Trophoblast cell (in vitro differentiated cells and primary cell): ENCODE results near the gene EMILIN2.

Experiments
- DNase-seq, 2 donors: peaks; one replicate each; pipeline ENCODE4 v3.0.0-alpha.2; 2016
- H2AFZ ChIP-seq: 2 replicates; pipeline ENCODE4 v1.6.1; 2013; ENCODE audit warnings: low read length, moderate library complexity, mild to moderate bottlenecking; ENCODE audit not compliant: insufficient read depth, poor library complexity
- H2AK5ac ChIP-seq: 2 replicates; pipeline ENCODE4 v1.6.1; 2013; ENCODE audit warnings: mild to moderate bottlenecking, low read length
- H2BK120ac ChIP-seq: 2 replicates; pipeline ENCODE4 v1.6.1; 2013; ENCODE audit warnings: low read length, mild to moderate bottlenecking, moderate library complexity; ENCODE audit not compliant: insufficient read depth, poor library complexity
- H2BK12ac ChIP-seq: 2 replicates; pipeline ENCODE4 v1.6.1; 2013; ENCODE audit warnings: mild to moderate bottlenecking, low read length, moderate library complexity
- H2BK5ac ChIP-seq: 2 replicates; pipeline ENCODE4 v1.6.1; 2013; ENCODE audit warnings: low read length, low read depth, moderate library complexity, mild to moderate bottlenecking; ENCODE audit not compliant: poor library complexity
- H3K14ac ChIP-seq: 2 replicates; pipeline ENCODE4 v1.6.1; 2013; ENCODE audit warnings: mild to moderate bottlenecking, low read length
- H3K18ac ChIP-seq: 2 replicates; pipeline ENCODE4 v1.6.1; 2013; ENCODE audit warnings: mild to moderate bottlenecking, low read length
- H3K23ac ChIP-seq: 2 replicates; pipeline ENCODE4 v1.6.1; 2013; ENCODE audit warnings: low read length
- H3K27ac ChIP-seq: 2 replicates; pipeline ENCODE4 v1.5.1; 2013; ENCODE audit warnings: low read depth, mild to moderate bottlenecking, inconsistent platforms, low read length, moderate library complexity
- H3K27me3 ChIP-seq: 2 replicates; pipeline ENCODE4 v1.6.1; 2013; ENCODE audit warnings: inconsistent platforms, mild to moderate bottlenecking, low read length, moderate library complexity; ENCODE audit not compliant: insufficient read depth
- H3K36me3 ChIP-seq, 2 experiments: 1 replicate in 1 of 2; 2 replicates in 1 of 2; pipeline ENCODE4 v1.6.1; 2013; ENCODE audit warnings: low read length in 2 of 2, mild to moderate bottlenecking in 2 of 2, moderate library complexity in 1 of 2; ENCODE audit not compliant: insufficient read depth in 2 of 2, control insufficient read depth in 1 of 2
- H3K4ac ChIP-seq: 2 replicates; pipeline ENCODE4 v1.6.1; 2013; ENCODE audit warnings: low read depth, mild to moderate bottlenecking, low read length, moderate library complexity
- H3K4me1 ChIP-seq, 2 experiments: 1 replicate in 1 of 2; 2 replicates in 1 of 2; pipeline ENCODE4 v1.6.1; 2013; ENCODE audit warnings: low read length in 2 of 2, mild to moderate bottlenecking in 2 of 2, moderate library complexity in 1 of 2; ENCODE audit not compliant: insufficient read depth in 2 of 2, control insufficient read depth in 1 of 2
- H3K4me2 ChIP-seq: 2 replicates; pipeline ENCODE4 v1.6.1; 2013; ENCODE audit warnings: inconsistent platforms, mild to moderate bottlenecking, low read length, moderate library complexity
- H3K4me3 ChIP-seq: 2 replicates; pipeline ENCODE4 v1.5.1; 2013; ENCODE audit warnings: mild to moderate bottlenecking, low read depth, low read length, inconsistent platforms
- H3K79me1 ChIP-seq: one replicate; pipeline ENCODE4 v1.6.1; 2013; ENCODE audit warnings: low read length
- H3K79me2 ChIP-seq: 2 replicates; pipeline ENCODE4 v1.6.1; 2013; ENCODE audit warnings: low read length, mild to moderate bottlenecking; ENCODE audit not compliant: control insufficient read depth, insufficient read depth, poor library complexity
- H3K9ac ChIP-seq: 2 replicates; pipeline ENCODE4 v1.6.1; 2013; ENCODE audit warnings: mild to moderate bottlenecking, low read length
- H3K9me3 ChIP-seq: 2 replicates; pipeline ENCODE4 v1.6.1; 2013; ENCODE audit warnings: low read depth, mild to moderate bottlenecking, control low read depth, inconsistent platforms, low read length; ENCODE audit not compliant: insufficient read depth
- H4K12ac ChIP-seq: 2 replicates; pipeline ENCODE4 v1.6.1; 2013; ENCODE audit warnings: low read depth, mild to moderate bottlenecking, low read length, moderate library complexity
- H4K8ac ChIP-seq: 2 replicates; pipeline ENCODE4 v1.6.1; 2013; ENCODE audit warnings: low read depth, mild to moderate bottlenecking, low read length, moderate library complexity
- H4K91ac ChIP-seq: one replicate; pipeline ENCODE4 v1.6.1; 2013; ENCODE audit warnings: low read depth, mild to moderate bottlenecking, low read length, moderate library complexity
- WGBS: extraction: QIAGEN DNeasy Blood & Tissue Kit; methylation state at CpG from one replicate; pipeline ENCODE4 v1.1.7; 2013; ENCODE audit warnings: missing lambda C conversion rate; ENCODE audit not compliant: insufficient read length, insufficient coverage; ENCODE audit errors: extremely low coverage; 5-methylcytosine and 5-hydroxymethylcytosine counted together

Gene EMILIN2

DNA sequence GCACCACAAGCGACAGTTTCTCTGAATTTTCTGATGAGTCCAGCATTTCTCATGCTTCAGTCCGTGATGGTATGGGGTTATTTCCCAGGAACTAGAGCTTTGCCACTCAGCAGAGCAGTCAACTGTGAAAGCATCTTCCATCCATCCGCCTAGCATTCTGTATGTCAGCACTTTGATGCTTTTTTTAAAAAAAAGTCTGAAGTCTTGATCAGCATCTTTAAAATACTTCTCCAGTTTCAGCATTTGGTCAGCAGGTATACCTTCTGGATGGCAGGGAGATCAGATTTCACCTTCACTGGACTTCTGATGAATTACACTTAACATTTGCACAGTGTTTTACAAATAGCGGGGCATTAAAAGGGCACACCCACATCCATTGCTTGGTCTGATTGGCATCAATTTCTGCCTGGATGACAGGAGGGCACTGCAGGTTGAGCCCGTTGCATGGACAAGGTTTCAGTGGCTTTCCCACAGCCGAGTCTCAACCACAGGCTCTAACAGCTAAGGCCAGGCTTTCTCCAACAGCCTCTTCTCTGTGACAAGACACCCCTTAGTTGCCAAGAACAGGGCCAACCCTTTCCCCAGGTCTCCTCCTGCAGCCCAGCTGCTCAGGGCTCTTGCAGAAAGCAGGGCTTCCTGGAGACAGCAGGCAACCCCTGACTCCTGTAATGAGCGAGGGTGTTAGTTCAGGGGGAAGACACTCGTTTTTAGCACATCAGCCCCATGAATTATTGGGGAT, 54.0 kb downstream of the EMILIN2 start:
- H3K14ac ChIP-seq, result no peak overlapping the region
- H3K4me3 ChIP-seq, result no peak overlapping the region
- H3K27ac ChIP-seq, result no peak overlapping the region
- no peaks in the 10 kb centered on the region for H3K9me3 ChIP-seq
- H4K91ac ChIP-seq, result no peak overlapping the region
- H3K79me2 ChIP-seq, result peaks cover 3% of the 10 kb centered on the region
- H2BK12ac ChIP-seq, result no peak overlapping the region
- no peak overlapping the region for H3K4me2 ChIP-seq
- no peak overlapping the region for H4K12ac ChIP-seq
- no peak overlapping the region for H2BK120ac ChIP-seq
- no peaks in the 10 kb centered on the region for H3K27me3 ChIP-seq
- H2AFZ ChIP-seq, result no peak overlapping the region
- H3K4ac ChIP-seq, result no peak overlapping the region
- WGBS, result no CpG with 5 or more reads among the region's 8 CpGs
- no peak for DNase-seq
- no peak overlapping the region for H3K18ac ChIP-seq
- no peak overlapping the region for H2BK5ac ChIP-seq
- H3K79me1 ChIP-seq, result peaks cover 2% of the 10 kb centered on the region
- H3K4me1 ChIP-seq, result peaks cover 3 to 6% of the 10 kb centered on the region in 2 experiments
- no peak overlapping the region for H2AK5ac ChIP-seq
- H3K23ac ChIP-seq, result no peak overlapping the region
- H4K8ac ChIP-seq, result no peak overlapping the region
- H3K9ac ChIP-seq, result no peak overlapping the region
- H3K36me3 ChIP-seq, result no peaks in the 10 kb centered on the region

DNA sequence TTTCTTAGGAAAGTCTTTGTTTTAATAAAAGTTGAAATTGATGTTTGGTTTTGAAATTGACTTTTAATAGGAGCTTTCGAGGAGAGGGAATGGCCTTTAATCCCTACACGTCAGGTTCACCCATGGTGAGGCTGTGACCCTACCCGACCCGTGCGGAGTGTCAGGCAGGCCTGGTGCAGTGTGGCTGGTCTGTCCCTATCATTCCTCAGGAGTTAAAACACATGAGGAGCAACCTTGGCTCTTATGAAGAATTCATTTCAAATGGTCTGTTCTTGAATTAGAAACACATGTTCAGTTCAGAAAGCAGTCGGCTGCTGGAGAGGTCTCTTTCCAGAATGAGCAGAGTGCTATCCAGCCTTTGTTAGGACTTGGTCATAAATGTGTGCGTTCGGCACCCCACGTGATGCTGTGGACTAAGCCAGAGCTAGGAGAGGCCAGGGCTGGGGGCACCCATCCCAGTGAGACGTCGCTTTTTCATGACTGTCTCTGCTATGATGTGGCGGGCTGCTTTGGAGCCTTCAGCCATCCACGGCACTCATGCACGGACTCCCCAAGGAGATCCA, 54.7 kb downstream of the EMILIN2 start:
- H3K4ac ChIP-seq, result no peak overlapping the region
- H2BK12ac ChIP-seq, result no peak overlapping the region
- peaks cover 8% of the 10 kb centered on the region for H3K79me2 ChIP-seq
- no peak overlapping the region for H3K23ac ChIP-seq
- H3K79me1 ChIP-seq, result peaks cover 8% of the 10 kb centered on the region
- H2BK5ac ChIP-seq, result no peak overlapping the region
- no peak overlapping the region for H2AFZ ChIP-seq
- no peak overlapping the region for H3K27ac ChIP-seq
- no peak overlapping the region for H3K4me2 ChIP-seq
- H4K91ac ChIP-seq, result no peak overlapping the region
- no peak overlapping the region for H3K9ac ChIP-seq
- H3K4me1 ChIP-seq, result peaks cover 3 to 7% of the 10 kb centered on the region in 2 experiments
- H3K9me3 ChIP-seq, result no peaks in the 10 kb centered on the region
- no peak overlapping the region for H3K14ac ChIP-seq
- no peak for DNase-seq
- no peak overlapping the region for H3K18ac ChIP-seq
- H2AK5ac ChIP-seq, result no peak overlapping the region
- no peaks in the 10 kb centered on the region for H3K27me3 ChIP-seq
- H4K12ac ChIP-seq, result no peak overlapping the region
- no peak overlapping the region for H2BK120ac ChIP-seq
- no peak overlapping the region for H3K4me3 ChIP-seq
- H3K36me3 ChIP-seq, result no peaks in the 10 kb centered on the region
- no peak overlapping the region for H4K8ac ChIP-seq
- 100% methylated on average over 1 of the region's 14 CpGs for WGBS

DNA sequence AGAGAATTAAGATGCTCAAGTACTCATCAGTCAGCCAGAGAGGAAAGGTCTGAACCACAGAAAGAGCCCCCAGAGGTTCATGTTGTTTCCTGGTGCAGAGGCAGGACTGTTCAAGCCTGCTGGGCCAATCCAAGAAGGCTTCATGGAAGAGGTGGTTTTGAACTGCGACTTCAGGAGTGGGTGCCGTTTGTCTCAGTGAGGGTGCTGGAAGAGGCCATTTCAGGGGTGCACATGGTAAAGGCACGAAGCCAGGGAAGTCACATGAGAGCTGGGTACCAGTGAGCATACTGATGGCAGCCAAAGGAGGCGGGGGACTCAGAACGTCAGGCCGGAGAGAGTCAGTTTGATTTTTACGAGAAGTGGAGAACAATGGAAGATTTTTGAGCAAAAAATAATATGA, 55.5 kb downstream of the EMILIN2 start:
- H3K79me1 ChIP-seq, result peaks cover 13% of the 10 kb centered on the region
- no peak overlapping the region for H3K27ac ChIP-seq
- no peak overlapping the region for H2AFZ ChIP-seq
- H3K9me3 ChIP-seq, result no peaks in the 10 kb centered on the region
- H3K4ac ChIP-seq, result no peak overlapping the region
- no peak overlapping the region for H2BK12ac ChIP-seq
- H3K27me3 ChIP-seq, result no peaks in the 10 kb centered on the region
- H3K4me3 ChIP-seq, result no peak overlapping the region
- peaks cover 0 to under 1% of the 10 kb centered on the region in 2 experiments for H3K36me3 ChIP-seq
- peaks cover 8% of the 10 kb centered on the region for H3K79me2 ChIP-seq
- H3K4me1 ChIP-seq, result peaks cover 7 to 9% of the 10 kb centered on the region in 2 experiments
- no peak overlapping the region for H4K91ac ChIP-seq
- no peak overlapping the region for H2BK5ac ChIP-seq
- no peak overlapping the region for H2BK120ac ChIP-seq
- no peak overlapping the region for H3K23ac ChIP-seq
- no peak overlapping the region for H4K8ac ChIP-seq
- H3K9ac ChIP-seq, result no peak overlapping the region
- no peak for DNase-seq
- no peak overlapping the region for H2AK5ac ChIP-seq
- no CpG with 5 or more reads among the region's 7 CpGs for WGBS
- H3K14ac ChIP-seq, result no peak overlapping the region
- no peak overlapping the region for H4K12ac ChIP-seq
- no peak overlapping the region for H3K4me2 ChIP-seq
- H3K18ac ChIP-seq, result no peak overlapping the region

DNA sequence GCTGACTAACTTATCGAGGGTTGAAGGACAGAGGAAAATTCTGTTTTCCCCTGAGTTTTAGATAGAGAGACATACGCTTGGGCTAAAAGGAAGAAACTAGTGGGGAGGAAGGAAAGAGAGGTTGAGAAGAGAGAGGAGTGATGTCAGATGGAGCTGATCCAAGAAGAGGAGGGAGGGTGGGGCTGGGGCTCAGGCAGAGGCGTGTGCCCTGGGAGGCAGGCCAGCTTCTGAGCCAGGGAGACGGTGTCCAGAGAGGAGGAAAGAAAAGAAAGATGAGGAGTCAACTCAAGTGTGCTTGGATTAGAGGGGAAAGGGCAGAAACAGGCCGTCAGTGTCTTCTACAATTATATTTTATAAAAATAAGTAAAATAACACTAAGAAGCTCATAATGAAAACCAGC, 56.2 kb downstream of the EMILIN2 start:
- H2AFZ ChIP-seq, result no peak overlapping the region
- no peak overlapping the region for H3K4me3 ChIP-seq
- H3K4me1 ChIP-seq, result peaks cover 10% of the 10 kb centered on the region in 2 experiments
- peaks cover 0 to 2% of the 10 kb centered on the region in 2 experiments for H3K36me3 ChIP-seq
- no peaks in the 10 kb centered on the region for H3K27me3 ChIP-seq
- H2BK120ac ChIP-seq, result no peak overlapping the region
- H2BK5ac ChIP-seq, result no peak overlapping the region
- no peak overlapping the region for H3K14ac ChIP-seq
- no peak overlapping the region for H3K27ac ChIP-seq
- no peak overlapping the region for H4K12ac ChIP-seq
- H4K8ac ChIP-seq, result no peak overlapping the region
- no peak overlapping the region for H3K9ac ChIP-seq
- no peak overlapping the region for H4K91ac ChIP-seq
- DNase-seq, result no peak
- no peak overlapping the region for H3K18ac ChIP-seq
- H3K79me2 ChIP-seq, result peaks cover 8% of the 10 kb centered on the region
- H3K23ac ChIP-seq, result no peak overlapping the region
- peaks cover 13% of the 10 kb centered on the region for H3K79me1 ChIP-seq
- H2BK12ac ChIP-seq, result no peak overlapping the region
- H3K4ac ChIP-seq, result no peak overlapping the region
- no peak overlapping the region for H2AK5ac ChIP-seq
- no CpG with 5 or more reads among the region's 5 CpGs for WGBS
- H3K4me2 ChIP-seq, result no peak overlapping the region
- no peaks in the 10 kb centered on the region for H3K9me3 ChIP-seq
